ENCODE data around the gene HERC4.

Gene HERC4

DNA sequence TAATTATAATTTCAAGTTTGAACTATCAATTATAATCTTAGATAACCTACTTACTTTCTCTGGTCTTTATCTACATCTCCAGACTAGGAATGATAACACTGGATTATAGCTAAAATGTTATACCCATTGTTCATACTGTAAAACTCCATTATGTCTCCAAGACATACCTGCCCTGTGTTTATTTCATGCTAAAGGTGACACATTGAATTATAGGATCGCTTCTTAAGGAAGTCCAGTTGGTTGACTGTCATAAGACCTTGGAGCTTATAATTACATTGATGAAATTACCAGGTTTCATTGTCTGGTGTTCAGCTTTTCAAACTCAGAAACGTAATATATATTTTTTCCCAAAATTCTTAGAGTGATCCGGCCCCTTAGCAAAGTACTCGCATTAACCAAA is 15.5 kb upstream of the HERC4 start:
- no peaks in the 10 kb centered on the region for H3K79me2 ChIP-seq (ENCODE audit: insufficient read depth, low read length)
- H3K9me3 ChIP-seq (ENCODE audit: insufficient read depth, low read depth, low read length): no peaks in the 10 kb centered on the region
- no peaks in the 10 kb centered on the region for H3K9me2 ChIP-seq (replicated peaks; ENCODE audit: low read depth, low read length)
- H4K20me1 ChIP-seq (ENCODE audit: insufficient read depth, low read length, poor library complexity, severe bottlenecking): no peaks in the 10 kb centered on the region
- H2AFZ ChIP-seq (ENCODE audit: low read length): no peak overlapping the region
- H3F3A ChIP-seq (ENCODE audit: low read depth): no peaks in the 10 kb centered on the region
- no peak overlapping the region for H3K4me2 ChIP-seq (ENCODE audit: low read depth, low read length, poor library complexity, severe bottlenecking)
- TF ChIP-seq EZH2phosphoT487 (IDR thresholded peaks at IDR 0.05; ENCODE audit: borderline replicate concordance): no peak
- TF ChIP-seq, protein P1, sequence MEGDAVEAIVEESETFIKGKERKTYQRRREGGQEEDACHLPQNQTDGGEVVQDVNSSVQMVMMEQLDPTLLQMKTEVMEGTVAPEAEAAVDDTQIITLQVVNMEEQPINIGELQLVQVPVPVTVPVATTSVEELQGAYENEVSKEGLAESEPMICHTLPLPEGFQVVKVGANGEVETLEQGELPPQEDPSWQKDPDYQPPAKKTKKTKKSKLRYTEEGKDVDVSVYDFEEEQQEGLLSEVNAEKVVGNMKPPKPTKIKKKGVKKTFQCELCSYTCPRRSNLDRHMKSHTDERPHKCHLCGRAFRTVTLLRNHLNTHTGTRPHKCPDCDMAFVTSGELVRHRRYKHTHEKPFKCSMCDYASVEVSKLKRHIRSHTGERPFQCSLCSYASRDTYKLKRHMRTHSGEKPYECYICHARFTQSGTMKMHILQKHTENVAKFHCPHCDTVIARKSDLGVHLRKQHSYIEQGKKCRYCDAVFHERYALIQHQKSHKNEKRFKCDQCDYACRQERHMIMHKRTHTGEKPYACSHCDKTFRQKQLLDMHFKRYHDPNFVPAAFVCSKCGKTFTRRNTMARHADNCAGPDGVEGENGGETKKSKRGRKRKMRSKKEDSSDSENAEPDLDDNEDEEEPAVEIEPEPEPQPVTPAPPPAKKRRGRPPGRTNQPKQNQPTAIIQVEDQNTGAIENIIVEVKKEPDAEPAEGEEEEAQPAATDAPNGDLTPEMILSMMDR (conservative IDR thresholded peaks at IDR 0.05; ENCODE audit: low read length): no peak
- no peak overlapping the region for H3K9ac ChIP-seq (ENCODE audit: low read depth, low read length, poor library complexity, severe bottlenecking)
- H3K4me3 ChIP-seq (ENCODE audit: low read length, poor library complexity, severe bottlenecking): no peak overlapping the region
- no peaks in the 10 kb centered on the region for H3K4me1 ChIP-seq (ENCODE audit: insufficient read depth, low read length, poor library complexity, severe bottlenecking)
- no peaks in the 10 kb centered on the region for H3K36me3 ChIP-seq (ENCODE audit: insufficient read depth, low read length)
- H3K27me3 ChIP-seq (ENCODE audit: insufficient read depth, low read length, poor library complexity, severe bottlenecking): no peaks in the 10 kb centered on the region

DNA sequence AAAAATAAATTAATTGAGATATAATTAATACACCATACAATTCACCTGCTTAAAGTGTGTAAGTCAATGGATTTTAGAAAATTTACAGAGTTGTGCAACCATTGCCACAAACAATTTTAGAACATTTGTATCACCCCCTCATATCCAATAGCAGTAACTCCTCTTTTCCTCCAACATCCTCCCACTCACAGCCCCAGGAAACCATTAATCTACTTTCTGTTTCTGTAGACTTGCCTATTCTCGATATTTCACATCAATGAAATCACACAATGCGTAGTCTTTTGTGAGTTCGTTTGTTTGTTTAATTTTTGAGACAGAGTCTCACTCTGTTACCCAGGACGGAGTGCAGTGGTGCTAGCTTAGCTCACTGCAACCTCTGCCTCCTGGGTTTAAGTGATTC is 13.7 kb upstream of the HERC4 start:
- no peak overlapping the region for H3K9ac ChIP-seq (ENCODE audit: low read depth, low read length, poor library complexity, severe bottlenecking)
- no peak overlapping the region for H3K4me3 ChIP-seq (ENCODE audit: low read length, poor library complexity, severe bottlenecking)
- TF ChIP-seq, protein P1 (conservative IDR thresholded peaks at IDR 0.05; ENCODE audit: low read length): no peak
- no peak for TF ChIP-seq EZH2phosphoT487 (IDR thresholded peaks at IDR 0.05; ENCODE audit: borderline replicate concordance)
- H2AFZ ChIP-seq (ENCODE audit: low read length): no peak overlapping the region
- H3F3A ChIP-seq (ENCODE audit: low read depth): no peaks in the 10 kb centered on the region
- no peaks in the 10 kb centered on the region for H3K9me3 ChIP-seq (ENCODE audit: insufficient read depth, low read depth, low read length)
- no peaks in the 10 kb centered on the region for H3K36me3 ChIP-seq (ENCODE audit: insufficient read depth, low read length)
- no peaks in the 10 kb centered on the region for H3K9me2 ChIP-seq (replicated peaks; ENCODE audit: low read depth, low read length)
- no peaks in the 10 kb centered on the region for H3K79me2 ChIP-seq (ENCODE audit: insufficient read depth, low read length)
- no peaks in the 10 kb centered on the region for H3K4me1 ChIP-seq (ENCODE audit: insufficient read depth, low read length, poor library complexity, severe bottlenecking)
- H3K27me3 ChIP-seq (ENCODE audit: insufficient read depth, low read length, poor library complexity, severe bottlenecking): no peaks in the 10 kb centered on the region
- no peaks in the 10 kb centered on the region for H4K20me1 ChIP-seq (ENCODE audit: insufficient read depth, low read length, poor library complexity, severe bottlenecking)
- H3K4me2 ChIP-seq (ENCODE audit: low read depth, low read length, poor library complexity, severe bottlenecking): no peak overlapping the region

DNA sequence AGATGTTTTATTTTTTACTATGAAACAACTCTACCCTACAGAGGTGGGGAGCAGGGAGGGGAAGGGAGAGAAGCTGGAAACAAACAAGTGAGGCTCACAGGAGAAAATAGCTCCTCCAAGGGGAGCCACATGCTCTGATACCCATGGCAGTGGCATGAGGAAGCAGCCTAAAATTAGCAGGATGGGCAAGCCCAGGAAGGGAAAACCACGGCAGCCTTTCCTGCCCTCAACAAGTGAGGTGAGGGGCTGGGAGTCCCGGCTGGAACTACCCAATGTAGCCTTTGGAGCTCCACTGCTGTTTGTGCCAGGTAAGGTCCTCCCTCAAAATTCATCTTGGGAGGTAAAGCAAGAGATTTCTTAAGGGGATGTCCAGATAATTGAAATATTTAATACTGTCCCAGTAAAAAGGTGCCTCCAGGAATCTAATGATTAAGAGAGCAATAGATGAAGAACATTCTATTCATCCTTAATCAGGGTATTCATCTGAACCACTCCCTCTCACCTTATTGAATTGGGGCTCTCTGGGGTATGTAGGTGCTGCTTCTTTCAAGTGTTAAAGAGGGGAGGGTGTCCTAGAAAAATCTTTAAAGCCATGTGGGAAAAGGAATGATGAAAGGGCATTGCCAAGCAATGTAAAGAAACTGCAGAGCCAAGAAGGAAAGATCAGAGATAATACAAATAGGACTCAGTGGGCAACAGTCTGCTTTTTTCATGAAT is 12.8 kb upstream of the HERC4 start:
- Histone ChIP-seq H3K9me3 (ENCODE audit: insufficient read depth, low read depth, low read length) (no peaks in the 10 kb centered on the region), H3F3A (ENCODE audit: low read depth) (no peaks in the 10 kb centered on the region), H3K4me2 (ENCODE audit: low read depth, low read length, poor library complexity, severe bottlenecking) (no peak overlapping the region), H3K4me1 (ENCODE audit: insufficient read depth, low read length, poor library complexity, severe bottlenecking) (no peaks in the 10 kb centered on the region), H3K9me2 (replicated peaks; ENCODE audit: low read depth, low read length) (no peaks in the 10 kb centered on the region), H3K4me3 (ENCODE audit: low read length, poor library complexity, severe bottlenecking) (no peak overlapping the region), H2AFZ (ENCODE audit: low read length) (no peak overlapping the region; the same call in 1 of the 2 replicates), H3K36me3 (ENCODE audit: insufficient read depth, low read length) (no peaks in the 10 kb centered on the region), H4K20me1 (ENCODE audit: insufficient read depth, low read length, poor library complexity, severe bottlenecking) (no peaks in the 10 kb centered on the region), H3K9ac (ENCODE audit: low read depth, low read length, poor library complexity, severe bottlenecking) (no peak overlapping the region), H3K27me3 (ENCODE audit: insufficient read depth, low read length, poor library complexity, severe bottlenecking) (no peaks in the 10 kb centered on the region), H3K79me2 (ENCODE audit: insufficient read depth, low read length) (no peaks in the 10 kb centered on the region)
- TF ChIP-seq, protein P1 (conservative IDR thresholded peaks at IDR 0.05; ENCODE audit: low read length): no peak
- TF ChIP-seq EZH2phosphoT487 (IDR thresholded peaks at IDR 0.05; ENCODE audit: borderline replicate concordance): no peak

Measured in Loucy (cell line).